H9 (cell line): Measurements from ENCODE around the gene REG4. TPM values are rescaled to one million over a fixed set of nuclear protein-coding genes. Genes with fewer than 3 reads are reported as not detected.

Experiments
- DNase-seq: peaks from one replicate; pipeline ENCODE4 v3.0.0-alpha.2; 2017
- H2AFZ ChIP-seq: one replicate; pipeline ENCODE4 v1.6.1; 2013; ENCODE audit warnings: mild to moderate bottlenecking, low read length, control low read depth, moderate library complexity
- H2AK5ac ChIP-seq: 2 replicates; pipeline ENCODE4 v1.6.1; 2013; ENCODE audit warnings: low read length, control low read depth, mixed read lengths; ENCODE audit not compliant: insufficient read length
- H2BK120ac ChIP-seq: one replicate; pipeline ENCODE4 v1.6.1; 2013; ENCODE audit warnings: low read depth, mild to moderate bottlenecking, low read length, control low read depth, inconsistent platforms; ENCODE audit not compliant: poor library complexity, severe bottlenecking
- H2BK12ac ChIP-seq: 2 replicates; pipeline ENCODE4 v1.6.1; 2013; ENCODE audit warnings: low read length, control low read depth, mixed read lengths, low read depth; ENCODE audit not compliant: insufficient read length
- H2BK15ac ChIP-seq: 2 replicates; pipeline ENCODE4 v1.6.1; 2013; ENCODE audit warnings: low read depth, low read length, control low read depth
- H2BK20ac ChIP-seq: one replicate; pipeline ENCODE4 v1.6.1; 2013; ENCODE audit warnings: low read depth, mild to moderate bottlenecking, low read length, control low read depth, inconsistent platforms; ENCODE audit not compliant: poor library complexity, severe bottlenecking
- H2BK5ac ChIP-seq: 2 replicates; pipeline ENCODE4 v1.6.1; 2013; ENCODE audit warnings: low read length, control low read depth, mixed read lengths; ENCODE audit not compliant: insufficient read length
- H3K14ac ChIP-seq: 2 replicates; pipeline ENCODE4 v1.6.1; 2013; ENCODE audit warnings: low read length, control low read depth; ENCODE audit not compliant: insufficient read depth
- H3K18ac ChIP-seq: 2 replicates; pipeline ENCODE4 v1.6.1; 2013; ENCODE audit warnings: low read depth, mild to moderate bottlenecking, mixed read lengths, low read length, control low read depth; ENCODE audit not compliant: insufficient read length
- H3K23ac ChIP-seq: 2 replicates; pipeline ENCODE4 v1.6.1; 2013; ENCODE audit warnings: low read length, control low read depth, mixed read lengths, low read depth; ENCODE audit not compliant: insufficient read length
- H3K23me2 ChIP-seq: 2 replicates; pipeline ENCODE4 v1.6.1; 2013; ENCODE audit warnings: low read depth, mild to moderate bottlenecking, mixed read lengths, low read length, control low read depth; ENCODE audit not compliant: insufficient read length, poor library complexity, severe bottlenecking
- H3K27ac ChIP-seq: 2 replicates; pipeline ENCODE4 v1.5.1; 2013; ENCODE audit warnings: low read length, control low read depth, mixed read lengths, low read depth; ENCODE audit not compliant: insufficient read length
- H3K27me3 ChIP-seq: 2 replicates; pipeline ENCODE4 v1.6.1; 2013; ENCODE audit warnings: low read length, control low read depth, inconsistent platforms; ENCODE audit not compliant: insufficient read depth
- H3K4ac ChIP-seq: 2 replicates; pipeline ENCODE4 v1.6.1; 2013; ENCODE audit warnings: low read depth, mild to moderate bottlenecking, control low read depth, inconsistent platforms, low read length, moderate library complexity
- H3K4me1 ChIP-seq: 2 replicates; pipeline ENCODE4 v1.6.1; 2013; ENCODE audit warnings: low read length, control low read depth, inconsistent platforms; ENCODE audit not compliant: insufficient read depth
- H3K4me2 ChIP-seq: 2 replicates; pipeline ENCODE4 v1.6.1; 2013; ENCODE audit warnings: low read length, control low read depth, mixed read lengths; ENCODE audit not compliant: insufficient read length, insufficient read depth
- H3K56ac ChIP-seq: 2 replicates; pipeline ENCODE4 v1.6.1; 2013; ENCODE audit warnings: low read depth, mild to moderate bottlenecking, mixed read lengths, low read length, control low read depth; ENCODE audit not compliant: insufficient read length
- H3K79me1 ChIP-seq: 2 replicates; pipeline ENCODE4 v1.6.1; 2013; ENCODE audit warnings: low read depth, mild to moderate bottlenecking, moderate library complexity, low read length, control low read depth, inconsistent platforms; ENCODE audit not compliant: insufficient read depth, poor library complexity, severe bottlenecking
- H3K79me2 ChIP-seq: 2 replicates; pipeline ENCODE4 v1.6.1; 2013; ENCODE audit warnings: low read length, control low read depth, inconsistent platforms; ENCODE audit not compliant: insufficient read depth
- H3K9ac ChIP-seq: 2 replicates; pipeline ENCODE4 v1.6.1; 2013; ENCODE audit warnings: low read length, control low read depth, mixed read lengths; ENCODE audit not compliant: insufficient read length; ENCODE audit errors: extremely low read depth
- H3K9me3 ChIP-seq: one replicate; pipeline ENCODE4 v1.6.1; 2013; ENCODE audit warnings: low read depth, low read length, inconsistent platforms; ENCODE audit not compliant: control insufficient read depth
- H3T11ph ChIP-seq: one replicate; pipeline ENCODE4 v1.6.1; 2013; ENCODE audit warnings: mild to moderate bottlenecking, low read length, control low read depth, inconsistent platforms
- H4K20me1 ChIP-seq: one replicate; pipeline ENCODE4 v1.6.1; 2013; ENCODE audit not compliant: control insufficient read depth, insufficient read length, insufficient read depth
- H4K5ac ChIP-seq: 2 replicates; pipeline ENCODE4 v1.6.1; 2013; ENCODE audit warnings: low read depth, mild to moderate bottlenecking, mixed read lengths, low read length, control low read depth; ENCODE audit not compliant: insufficient read length
- H4K8ac ChIP-seq: replicated peaks from 2 replicates; pipeline ENCODE4 v1.6.1; 2013; ENCODE audit warnings: low read length, control low read depth, mixed read lengths, low read depth; ENCODE audit not compliant: insufficient read length
- H4K91ac ChIP-seq: 2 replicates; pipeline ENCODE4 v1.6.1; 2013; ENCODE audit warnings: low read depth, mild to moderate bottlenecking, moderate library complexity, mixed read lengths, low read length, control low read depth; ENCODE audit not compliant: insufficient read length
- H3K27ac Mint-ChIP-seq, 3 experiments: 2 replicates in 2 of 3; 3 replicates in 1 of 3; pipeline ENCODE4 v1.8.0; 2020 to 2021; ENCODE audit warnings: mixed read lengths in 3 of 3, mild to moderate bottlenecking in 1 of 3, moderate library complexity in 1 of 3
- H3K27me3 Mint-ChIP-seq: 2 replicates; pipeline ENCODE4 v1.8.0; 2021; ENCODE audit warnings: low read depth, mild to moderate bottlenecking, moderate library complexity, mixed read lengths
- H3K36me3 Mint-ChIP-seq, 3 experiments: 2 replicates in 2 of 3; 3 replicates in 1 of 3; pipeline ENCODE4 v1.8.0; 2020 to 2021; ENCODE audit warnings: low read depth in 3 of 3, mixed read lengths in 3 of 3; ENCODE audit not compliant: insufficient read depth in 1 of 3
- H3K4me1 Mint-ChIP-seq, 2 experiments: 2 replicates each; pipeline ENCODE4 v1.8.0; 2020; ENCODE audit warnings: mixed read lengths in 2 of 2
- H3K4me3 Mint-ChIP-seq, 2 experiments: 2 replicates in 1 of 2; 3 replicates in 1 of 2; pipeline ENCODE4 v1.8.0; 2020 to 2021; ENCODE audit warnings: mild to moderate bottlenecking in 2 of 2, mixed read lengths in 2 of 2, moderate library complexity in 1 of 2
- H3K9me3 Mint-ChIP-seq, 2 experiments: 2 replicates in 1 of 2; 3 replicates in 1 of 2; pipeline ENCODE4 v1.8.0; 2020; ENCODE audit warnings: mild to moderate bottlenecking in 2 of 2, mixed read lengths in 2 of 2, moderate library complexity in 1 of 2
- CTCF ChIP-seq: fragments of 200-600 bp; sonication (generic); conservative IDR thresholded peaks from 3 replicates; pipeline ENCODE4 v1.8.0; 2021; ENCODE audit warnings: antibody characterized with exemption, mild to moderate bottlenecking
- WGBS: extraction: QIAGEN DNeasy Blood & Tissue Kit; methylation state at CpG from one replicate; pipeline ENCODE4 v1.1.7; 2013; ENCODE audit warnings: missing lambda C conversion rate, low lambda C conversion rate, mixed read lengths; ENCODE audit not compliant: insufficient read length; ENCODE audit errors: extremely low coverage; 5-methylcytosine and 5-hydroxymethylcytosine counted together
- total RNA-seq: library from RNA; stranded (reverse); gene quantifications from 2 replicates; pipeline ENCODE4 v1.2.1, GENCODE V29; 2021

REG4 gene
- total RNA-seq, 1 experiment from 2014 or later, result not detected

- H2AFZ ChIP-seq, result no peak overlapping the region
- no peaks in the 10 kb centered on the region for H3K4me1 ChIP-seq
- WGBS, result no CpG with 5 or more reads among the region's 8 CpGs
- no peak overlapping the region for H2BK20ac ChIP-seq
- H3K56ac ChIP-seq, result no peak overlapping the region
- H3K9me3 ChIP-seq, result no peaks in the 10 kb centered on the region
- no peaks in the 10 kb centered on the region for H3K23me2 ChIP-seq
- H4K5ac ChIP-seq, result no peak overlapping the region
- DNase-seq, result no peak
- no peaks in the 10 kb centered on the region for H3K79me2 ChIP-seq
- Mint-ChIP-seq H3K36me3 (no peaks in the 10 kb centered on the region), H3K4me1 (peaks cover 3 to 10% of the 10 kb centered on the region in 2 experiments; a peak in 2 of 4 replicates), H3K9me3 (no peaks in the 10 kb centered on the region), H3K27me3 (no peaks in the 10 kb centered on the region; the same call in 1 of the 2 replicates), H3K4me3 (no peak overlapping the region), H3K27ac (no peak overlapping the region)
- H3K27ac ChIP-seq, result no peak overlapping the region
- H4K8ac ChIP-seq, result no peak overlapping the region
- no peak overlapping the region for H2BK5ac ChIP-seq
- no peak overlapping the region for H3K9ac ChIP-seq
- no peak overlapping the region for H2BK15ac ChIP-seq
- H3K4ac ChIP-seq, result no peak overlapping the region
- no peak for TF ChIP-seq CTCF
- no peak overlapping the region for H3K4me2 ChIP-seq
- no peak overlapping the region for H4K91ac ChIP-seq
- H3K18ac ChIP-seq, result no peak overlapping the region
- H3K23ac ChIP-seq, result no peak overlapping the region
- no peaks in the 10 kb centered on the region for H4K20me1 ChIP-seq
- H3T11ph ChIP-seq, result no peak overlapping the region
- no peak overlapping the region for H3K14ac ChIP-seq
- H2AK5ac ChIP-seq, result no peak overlapping the region
- no peak overlapping the region for H2BK12ac ChIP-seq
- no peaks in the 10 kb centered on the region for H3K79me1 ChIP-seq
- H3K27me3 ChIP-seq, result no peaks in the 10 kb centered on the region
- no peak overlapping the region for H2BK120ac ChIP-seq
Measured at GRCh38 chr1:119794230-119794875, 16.9 kb downstream of the REG4 start.
